Measurements from ENCODE around the gene TOM1.
A peak's percentile ranks its signal among the peaks of the same experiment; 100 is the strongest.

TOM1 gene

GRCh38 chr22:35334004-35334403, 34.3 kb downstream of the TOM1 start:
- TF ChIP-seq, protein P1, sequence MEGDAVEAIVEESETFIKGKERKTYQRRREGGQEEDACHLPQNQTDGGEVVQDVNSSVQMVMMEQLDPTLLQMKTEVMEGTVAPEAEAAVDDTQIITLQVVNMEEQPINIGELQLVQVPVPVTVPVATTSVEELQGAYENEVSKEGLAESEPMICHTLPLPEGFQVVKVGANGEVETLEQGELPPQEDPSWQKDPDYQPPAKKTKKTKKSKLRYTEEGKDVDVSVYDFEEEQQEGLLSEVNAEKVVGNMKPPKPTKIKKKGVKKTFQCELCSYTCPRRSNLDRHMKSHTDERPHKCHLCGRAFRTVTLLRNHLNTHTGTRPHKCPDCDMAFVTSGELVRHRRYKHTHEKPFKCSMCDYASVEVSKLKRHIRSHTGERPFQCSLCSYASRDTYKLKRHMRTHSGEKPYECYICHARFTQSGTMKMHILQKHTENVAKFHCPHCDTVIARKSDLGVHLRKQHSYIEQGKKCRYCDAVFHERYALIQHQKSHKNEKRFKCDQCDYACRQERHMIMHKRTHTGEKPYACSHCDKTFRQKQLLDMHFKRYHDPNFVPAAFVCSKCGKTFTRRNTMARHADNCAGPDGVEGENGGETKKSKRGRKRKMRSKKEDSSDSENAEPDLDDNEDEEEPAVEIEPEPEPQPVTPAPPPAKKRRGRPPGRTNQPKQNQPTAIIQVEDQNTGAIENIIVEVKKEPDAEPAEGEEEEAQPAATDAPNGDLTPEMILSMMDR (IDR thresholded peaks at IDR 0.05; ENCODE audit: extremely low read depth, insufficient read depth, missing control alignments), result no peak
- in situ Hi-C loops (cut with MboI; ENCODE audit: low pct_unique_long_range_greater_than_20kb, low sequenced_read_pairs, unreplicated experiment), result no loop called here
- no peak for DNase-seq (ENCODE audit: low spot score)

DNA sequence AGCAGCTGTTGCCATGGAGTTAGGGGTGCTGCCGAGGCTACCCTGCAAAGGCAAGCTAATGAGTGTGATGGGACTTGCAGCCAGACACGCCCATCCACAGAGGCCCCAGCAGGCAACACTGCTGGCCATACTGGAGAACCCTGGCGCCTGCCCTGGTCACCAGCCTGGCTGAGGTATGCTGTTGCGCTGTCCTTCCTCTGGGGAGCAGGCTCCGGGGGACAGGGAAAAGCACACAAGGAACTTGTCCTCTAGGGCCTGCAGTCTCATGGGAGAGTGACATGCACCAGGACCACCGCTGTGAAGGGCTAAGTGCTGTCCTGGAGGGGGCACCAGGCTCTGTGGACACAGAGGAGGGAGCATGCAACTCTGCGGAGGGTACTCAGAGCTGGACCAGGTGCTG, 35.8 kb downstream of the TOM1 start:
- DNase-seq (ENCODE audit: low spot score), result no peak
- TF ChIP-seq, protein P1 (IDR thresholded peaks at IDR 0.05; ENCODE audit: extremely low read depth, insufficient read depth, missing control alignments), result no peak
- in situ Hi-C loops (cut with MboI; ENCODE audit: low pct_unique_long_range_greater_than_20kb, low sequenced_read_pairs, unreplicated experiment), result no loop called here

GRCh38 chr22:35335936-35336781, 36.5 kb downstream of the TOM1 start:
- TF ChIP-seq, protein P1 (IDR thresholded peaks at IDR 0.05; ENCODE audit: extremely low read depth, insufficient read depth, missing control alignments), result no peak
- in situ Hi-C loops (cut with MboI; ENCODE audit: low pct_unique_long_range_greater_than_20kb, low sequenced_read_pairs, unreplicated experiment), result no loop called here
- no peak for DNase-seq (ENCODE audit: low spot score)

DNA sequence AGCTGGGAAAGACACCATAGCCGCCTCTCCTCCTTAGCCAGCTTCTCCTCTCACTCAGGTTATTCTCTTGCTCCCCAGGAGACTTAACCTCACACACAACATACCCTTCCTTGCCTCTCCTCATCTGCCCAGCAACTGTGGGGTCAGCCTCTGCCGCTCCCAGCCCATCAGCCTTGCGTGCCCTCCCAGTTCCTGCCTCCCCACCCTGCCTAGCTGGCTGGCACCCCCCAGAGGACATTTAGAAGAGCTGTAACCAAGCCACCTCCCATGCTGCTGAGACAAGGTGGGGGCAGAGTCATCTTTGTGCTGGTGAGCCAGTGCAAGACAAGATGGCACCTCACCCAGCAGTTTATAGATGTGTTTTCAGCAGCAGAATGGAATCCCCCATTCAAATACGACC, 38.2 kb downstream of the TOM1 start:
- no peak for DNase-seq (ENCODE audit: low spot score)
- TF ChIP-seq, protein P1 (IDR thresholded peaks at IDR 0.05; ENCODE audit: extremely low read depth, insufficient read depth, missing control alignments), result peak; percentile 27

DNA sequence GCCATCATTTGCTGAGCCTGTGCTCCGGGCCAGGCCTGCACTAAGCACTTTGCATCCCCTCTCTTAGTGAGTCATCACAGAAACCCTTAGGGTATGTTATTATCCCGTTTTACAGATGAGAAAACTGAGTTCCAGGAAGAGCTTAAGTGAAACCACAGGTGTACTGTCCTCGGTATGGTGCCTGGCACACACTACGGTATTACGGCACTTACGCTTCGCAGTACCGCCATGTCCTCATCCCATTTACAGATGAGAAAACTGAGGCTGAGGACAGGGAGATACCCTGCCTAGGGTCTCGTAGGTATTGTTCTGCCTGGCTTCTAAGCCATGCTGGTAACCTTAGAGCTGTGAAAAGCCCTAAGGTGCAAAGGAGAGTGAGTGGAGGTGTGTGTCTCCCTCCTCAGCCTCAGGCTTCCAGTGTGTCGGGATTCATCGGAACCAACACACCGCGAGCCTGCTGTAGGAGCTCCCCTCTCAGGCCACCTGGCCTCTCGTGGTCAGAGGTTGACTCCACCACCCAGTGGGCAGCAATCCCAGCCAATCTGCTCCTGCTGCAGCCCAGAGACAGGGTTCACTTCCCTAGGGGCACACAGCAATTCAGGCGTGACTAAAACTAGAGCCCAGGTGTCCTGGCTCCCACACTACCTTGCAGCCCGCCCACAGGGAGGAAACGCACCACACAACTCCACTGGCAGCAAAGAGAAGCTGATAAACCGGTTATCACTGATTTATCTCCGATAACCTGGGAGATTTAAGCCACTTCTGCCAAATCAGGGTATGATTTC, 41.6 kb downstream of the TOM1 start:
- no peak for DNase-seq (ENCODE audit: low spot score)
- in situ Hi-C loops (cut with MboI; ENCODE audit: low pct_unique_long_range_greater_than_20kb, low sequenced_read_pairs, unreplicated experiment), result no loop called here
- TF ChIP-seq, protein P1 (IDR thresholded peaks at IDR 0.05; ENCODE audit: extremely low read depth, insufficient read depth, missing control alignments), result no peak

More for the DNA sequence above, 38.2 kb downstream of the TOM1 start:
- in situ Hi-C loops (cut with MboI; ENCODE audit: low pct_unique_long_range_greater_than_20kb, low sequenced_read_pairs, unreplicated experiment), result no loop called here

- in situ Hi-C loops (cut with MboI; ENCODE audit: low pct_unique_long_range_greater_than_20kb, low sequenced_read_pairs, unreplicated experiment), result no loop called here
- no peak for DNase-seq (ENCODE audit: low spot score)
- TF ChIP-seq, protein P1 (IDR thresholded peaks at IDR 0.05; ENCODE audit: extremely low read depth, insufficient read depth, missing control alignments), result no peak
Observed at GRCh38 chr22:35342390-35342789, 42.7 kb downstream of the TOM1 start.

All from GM13977 (cell line).